SH-SY5Y (cell line): ENCODE measurements around the gene RPL34.

ENCODE experiments used
- GATA2 ChIP-seq: IDR thresholded peaks from 2 replicates; pipeline ENCODE4 v1.6.1; 2011; ENCODE audit warnings: mild to moderate bottlenecking, low read depth, low read length
- GATA3 ChIP-seq: IDR thresholded peaks from 2 replicates; pipeline ENCODE4 v1.6.1; 2011; ENCODE audit warnings: low read depth, mild to moderate bottlenecking, low read length, moderate library complexity

Gene RPL34

DNA sequence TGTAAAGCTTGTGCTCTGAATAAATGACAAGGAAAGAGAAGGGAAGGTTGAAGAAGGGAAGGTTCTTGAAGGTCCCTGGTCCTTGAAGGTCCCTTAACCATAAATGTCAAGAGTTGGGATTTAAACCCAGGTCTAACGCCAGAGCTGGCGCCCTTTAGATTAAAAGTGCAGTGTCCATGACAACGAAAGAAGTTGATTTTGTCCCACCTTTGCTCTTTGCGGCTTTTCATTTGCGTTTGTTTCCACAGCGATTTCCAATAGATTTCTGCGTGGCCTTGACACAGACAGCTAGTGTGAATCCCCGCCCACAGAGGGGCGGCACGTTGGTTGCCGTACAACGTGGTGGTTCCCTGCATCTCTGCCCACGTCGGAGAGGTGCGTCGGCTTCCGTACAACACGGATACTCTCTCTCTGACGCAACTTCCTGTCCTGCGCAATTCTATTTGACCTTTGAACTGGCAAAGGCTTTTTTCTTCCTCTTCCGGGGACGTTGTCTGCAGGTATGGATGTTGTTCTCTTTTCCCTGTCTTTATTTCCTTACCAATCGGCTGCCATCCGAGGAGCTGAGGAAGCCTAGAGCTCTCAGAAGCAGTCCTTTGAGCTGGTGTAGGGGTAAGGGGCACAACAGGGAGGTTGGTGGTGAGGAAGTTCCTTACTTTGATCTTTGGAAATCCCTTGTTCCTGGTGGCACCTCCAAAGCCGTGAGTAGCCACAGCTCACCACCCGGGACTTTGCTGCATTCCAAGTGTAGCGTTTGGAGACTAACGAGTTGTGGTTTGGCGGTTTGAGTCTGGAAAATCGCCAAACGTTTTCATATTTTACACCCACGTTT, at the start of gene RPL34:
Gene RPL34, plus strand, starts transcription at position 476 of the 832 bp plus-strand sequence. CDS start 1,384 bp downstream, outside the sequence.
- no peak for TF ChIP-seq GATA3
- no peak for TF ChIP-seq GATA2

DNA sequence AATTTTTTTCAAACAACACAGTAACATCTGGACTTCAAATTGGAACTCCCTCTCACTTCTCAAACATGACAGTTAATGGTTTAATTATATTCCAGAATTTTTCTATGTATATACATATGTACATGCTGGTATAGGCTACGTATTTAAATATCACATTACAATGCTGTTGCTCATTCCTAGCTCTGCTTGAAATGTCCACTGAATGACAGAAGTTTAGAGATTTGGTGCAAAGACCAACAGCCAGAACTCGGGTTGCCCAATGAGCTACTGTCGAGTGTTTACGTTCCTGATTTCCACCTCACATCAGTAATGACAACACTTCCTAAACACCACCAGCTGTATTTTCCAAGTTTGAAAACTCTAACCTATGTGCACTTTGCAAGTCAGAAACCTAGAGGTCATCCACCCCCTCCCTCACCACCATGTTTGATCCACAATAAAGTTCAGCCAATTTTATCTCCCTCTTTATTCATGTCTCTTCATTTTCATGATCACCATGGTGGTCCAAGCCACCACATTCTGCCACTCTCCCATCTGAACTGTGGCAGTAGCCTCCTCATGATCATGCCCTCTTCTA, 49.3 kb upstream of the RPL34 start:
- TF ChIP-seq GATA3 (no peak), GATA2 (no peak)

- TF ChIP-seq GATA2, result no peak
- TF ChIP-seq GATA3, result no peak
Measured at GRCh38 chr4:108574402-108574801, 46.0 kb upstream of the RPL34 start.

- TF ChIP-seq GATA2 (no peak), GATA3 (no peak)
Measured at GRCh38 chr4:108581083-108581482, 39.3 kb upstream of the RPL34 start.

GRCh38 chr4:108586778-108587177, 33.6 kb upstream of the RPL34 start:
- no peak for TF ChIP-seq GATA3
- TF ChIP-seq GATA2, result no peak

DNA sequence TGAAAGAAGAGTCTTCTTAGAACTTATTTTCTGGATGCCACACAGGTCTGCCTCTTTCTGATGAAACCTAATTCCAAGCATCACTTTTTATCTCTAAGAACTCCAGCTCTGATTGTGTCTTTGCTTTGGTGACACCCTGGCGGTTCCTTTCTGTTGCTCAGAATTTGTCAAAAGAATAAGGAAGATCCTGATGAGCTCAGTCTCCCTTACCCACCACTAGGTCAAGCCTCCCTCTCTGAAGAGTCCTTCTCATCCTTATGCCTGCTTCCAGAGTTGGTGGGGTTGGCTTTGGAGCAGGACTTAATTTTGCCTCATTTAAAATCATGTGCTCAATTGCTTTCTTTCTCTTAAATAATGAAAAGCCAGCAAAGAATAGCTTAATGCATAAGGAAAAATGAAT, 31.5 kb upstream of the RPL34 start:
- no peak for TF ChIP-seq GATA3
- no peak for TF ChIP-seq GATA2

GRCh38 chr4:108589961-108590360, 30.4 kb upstream of the RPL34 start:
- TF ChIP-seq GATA2 (no peak), GATA3 (no peak)

DNA sequence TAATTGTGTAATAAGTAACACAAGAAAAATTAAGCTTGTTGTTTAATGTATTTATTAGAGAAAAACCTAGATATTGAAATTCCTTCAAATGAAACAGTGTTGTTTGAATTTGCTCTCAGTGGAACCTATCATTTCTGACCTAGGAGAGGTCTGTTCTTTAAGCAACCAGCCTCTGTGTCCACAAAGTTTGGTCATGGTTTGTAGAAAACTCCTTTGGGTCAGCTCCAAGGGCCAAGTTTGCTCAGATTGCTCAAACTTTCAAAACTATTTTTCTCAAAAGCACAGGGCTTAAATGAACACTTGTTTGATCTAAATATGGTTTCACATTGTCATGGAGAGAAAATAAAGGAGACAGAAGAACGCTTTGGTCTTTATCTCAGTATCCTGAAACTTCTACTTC, 29.6 kb upstream of the RPL34 start:
- no peak for TF ChIP-seq GATA3
- no peak for TF ChIP-seq GATA2

- TF ChIP-seq GATA2, result no peak
- TF ChIP-seq GATA3, result no peak
Measured at GRCh38 chr4:108592674-108592986, 27.7 kb upstream of the RPL34 start.

GRCh38 chr4:108596344-108596743, 24.0 kb upstream of the RPL34 start:
- TF ChIP-seq GATA3, result no peak
- TF ChIP-seq GATA2, result no peak

GRCh38 chr4:108601106-108601505, 19.3 kb upstream of the RPL34 start:
- TF ChIP-seq GATA3, result no peak
- TF ChIP-seq GATA2, result no peak

GRCh38 chr4:108601532-108601931, 18.8 kb upstream of the RPL34 start:
- TF ChIP-seq GATA2 (no peak), GATA3 (no peak)

DNA sequence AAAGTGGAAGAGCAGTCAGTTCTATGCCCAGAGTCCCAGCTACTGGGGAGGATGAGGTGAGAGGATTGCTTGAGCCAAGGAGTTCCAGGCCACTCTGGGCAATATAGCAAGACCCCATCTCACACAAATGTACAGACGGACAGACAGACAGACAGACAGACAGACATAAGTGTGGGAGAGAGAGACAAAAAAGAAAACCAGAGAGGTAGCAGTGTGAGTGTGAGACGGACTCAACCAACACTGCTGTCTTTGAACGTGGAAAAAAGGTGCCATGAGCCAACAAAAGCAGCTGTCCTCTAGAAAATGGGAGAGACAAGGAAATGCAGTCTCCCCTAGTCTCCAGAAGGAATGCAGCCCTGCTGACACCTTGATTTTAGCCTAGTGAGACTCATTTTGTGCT, 18.2 kb upstream of the RPL34 start:
- TF ChIP-seq GATA2 (no peak), GATA3 (no peak)

GRCh38 chr4:108607079-108607815, 13.1 kb upstream of the RPL34 start:
- TF ChIP-seq GATA2, result no peak

DNA sequence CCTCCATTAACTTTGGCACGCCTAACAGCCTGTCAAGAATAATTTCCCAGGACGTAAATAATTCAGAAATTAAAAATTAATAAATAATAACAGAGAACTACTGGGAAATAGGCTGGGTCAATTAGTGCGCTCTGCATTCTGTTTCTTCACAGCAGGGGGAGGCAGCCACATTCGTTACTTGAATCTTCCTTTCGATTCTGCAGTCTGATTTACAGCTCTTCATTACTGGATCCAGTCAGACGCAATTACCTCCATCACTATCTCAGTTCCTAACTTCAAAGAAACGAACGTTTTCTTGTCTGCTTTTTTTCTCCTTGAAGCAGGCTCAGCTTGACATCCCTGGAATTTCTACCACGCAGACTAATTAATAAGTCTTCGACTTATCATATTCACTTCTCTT, 9.0 kb upstream of the RPL34 start:
- no peak for TF ChIP-seq GATA2
- no peak for TF ChIP-seq GATA3
